Measurements from ENCODE around the gene MAB21L3.

Gene MAB21L3

DNA sequence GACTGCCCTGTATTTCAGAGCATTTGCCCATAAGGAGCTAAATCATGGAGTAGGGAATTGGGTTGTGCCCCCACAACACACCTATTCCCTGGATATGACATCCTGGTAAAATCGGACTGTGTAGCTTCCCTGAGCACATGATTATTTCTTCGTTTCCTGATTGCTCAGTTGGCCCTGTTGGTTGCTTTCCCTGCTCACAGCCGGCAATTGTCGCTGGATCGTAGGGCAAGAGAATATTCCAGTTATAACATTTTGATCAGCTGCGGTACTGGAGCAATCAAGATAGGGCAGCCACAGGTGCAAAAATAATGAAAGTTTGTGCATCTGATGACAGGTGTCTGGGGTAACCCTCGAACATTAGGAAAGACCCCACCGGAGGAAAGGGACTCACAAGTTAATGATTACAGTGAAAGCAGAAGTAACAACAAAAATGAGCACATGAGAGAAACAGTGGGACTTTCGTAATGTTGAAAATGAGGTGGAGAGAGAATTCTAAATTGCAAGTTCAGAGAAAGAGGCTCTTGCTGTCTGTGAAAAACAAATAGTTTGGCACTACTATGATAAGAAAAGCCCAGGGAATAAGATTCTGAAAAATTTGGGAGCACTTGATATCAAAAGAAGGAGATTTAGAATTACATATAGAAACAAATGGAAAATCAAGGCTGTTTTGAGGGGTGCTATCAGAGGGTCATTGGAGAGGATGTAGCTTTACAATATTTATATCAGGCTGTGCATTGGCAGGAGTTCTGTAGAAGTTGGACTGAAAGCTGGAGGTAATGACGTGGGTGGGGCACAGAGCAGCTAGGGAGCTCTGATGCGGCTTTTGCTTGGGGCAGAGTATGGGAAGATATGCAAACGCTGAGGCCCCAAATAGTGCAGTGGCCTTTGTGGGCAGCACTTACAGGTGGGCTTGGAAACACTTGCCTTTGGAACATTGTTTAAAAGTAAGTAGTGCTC, at the start of gene MAB21L3:
Gene MAB21L3 (plus strand): TSS at position 833 of the 957 bp plus-strand sequence. CDS start 1,217 bp downstream, outside the sequence.
- POLR2A ChIA-PET (ENCODE audit: low non-redundant PET): no interaction called here
- TF ChIP-seq, protein P1, sequence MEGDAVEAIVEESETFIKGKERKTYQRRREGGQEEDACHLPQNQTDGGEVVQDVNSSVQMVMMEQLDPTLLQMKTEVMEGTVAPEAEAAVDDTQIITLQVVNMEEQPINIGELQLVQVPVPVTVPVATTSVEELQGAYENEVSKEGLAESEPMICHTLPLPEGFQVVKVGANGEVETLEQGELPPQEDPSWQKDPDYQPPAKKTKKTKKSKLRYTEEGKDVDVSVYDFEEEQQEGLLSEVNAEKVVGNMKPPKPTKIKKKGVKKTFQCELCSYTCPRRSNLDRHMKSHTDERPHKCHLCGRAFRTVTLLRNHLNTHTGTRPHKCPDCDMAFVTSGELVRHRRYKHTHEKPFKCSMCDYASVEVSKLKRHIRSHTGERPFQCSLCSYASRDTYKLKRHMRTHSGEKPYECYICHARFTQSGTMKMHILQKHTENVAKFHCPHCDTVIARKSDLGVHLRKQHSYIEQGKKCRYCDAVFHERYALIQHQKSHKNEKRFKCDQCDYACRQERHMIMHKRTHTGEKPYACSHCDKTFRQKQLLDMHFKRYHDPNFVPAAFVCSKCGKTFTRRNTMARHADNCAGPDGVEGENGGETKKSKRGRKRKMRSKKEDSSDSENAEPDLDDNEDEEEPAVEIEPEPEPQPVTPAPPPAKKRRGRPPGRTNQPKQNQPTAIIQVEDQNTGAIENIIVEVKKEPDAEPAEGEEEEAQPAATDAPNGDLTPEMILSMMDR (conservative IDR thresholded peaks at IDR 0.05; ENCODE audit: low read depth): no peak
- no peak for DNase-seq (ENCODE audit: low spot score)
- CTCF ChIA-PET: interaction anchor here (0.8 to 0.9 kb wide), 2 partner anchors 13 to 28 kb away, joined by 3 to 8 read pairs; no protein-coding TSS in a partner anchor
- H3K27ac ChIP-seq: peak within 1 kb of the TSS; percentile 81

GRCh38 chr1:116062201-116062600, 49.0 kb upstream of the MAB21L3 start:
- TF ChIP-seq, protein P1 (conservative IDR thresholded peaks at IDR 0.05; ENCODE audit: low read depth): no peak
- DNase-seq (ENCODE audit: low spot score): no peak
- CTCF ChIA-PET: no interaction called here
- H3K27ac ChIP-seq: no peak overlapping the region
- POLR2A ChIA-PET (ENCODE audit: low non-redundant PET): no interaction called here

DNA sequence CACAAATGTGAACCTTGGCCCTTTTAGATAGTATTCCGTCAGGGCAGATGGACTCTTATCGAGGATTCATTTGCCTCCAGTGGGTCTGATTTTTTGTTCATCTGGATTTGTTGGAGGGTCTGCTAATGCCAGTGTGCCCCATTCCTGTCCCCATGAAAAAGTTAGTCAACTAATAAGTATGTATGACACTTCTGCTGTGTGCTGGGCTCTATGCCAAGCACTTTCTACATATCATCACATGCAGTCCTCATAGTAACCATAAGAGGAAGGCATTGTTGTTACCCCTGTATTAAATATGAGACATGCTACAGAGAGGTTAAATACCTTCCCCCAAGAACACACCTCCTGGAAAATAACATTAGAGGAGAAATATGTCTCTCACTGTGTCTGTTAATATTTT, 46.6 kb upstream of the MAB21L3 start:
- H3K27ac ChIP-seq: no peak overlapping the region
- CTCF ChIA-PET: no interaction called here
- TF ChIP-seq, protein P1 (conservative IDR thresholded peaks at IDR 0.05; ENCODE audit: low read depth): no peak
- DNase-seq (ENCODE audit: low spot score): no peak
- POLR2A ChIA-PET (ENCODE audit: low non-redundant PET): no interaction called here

DNA sequence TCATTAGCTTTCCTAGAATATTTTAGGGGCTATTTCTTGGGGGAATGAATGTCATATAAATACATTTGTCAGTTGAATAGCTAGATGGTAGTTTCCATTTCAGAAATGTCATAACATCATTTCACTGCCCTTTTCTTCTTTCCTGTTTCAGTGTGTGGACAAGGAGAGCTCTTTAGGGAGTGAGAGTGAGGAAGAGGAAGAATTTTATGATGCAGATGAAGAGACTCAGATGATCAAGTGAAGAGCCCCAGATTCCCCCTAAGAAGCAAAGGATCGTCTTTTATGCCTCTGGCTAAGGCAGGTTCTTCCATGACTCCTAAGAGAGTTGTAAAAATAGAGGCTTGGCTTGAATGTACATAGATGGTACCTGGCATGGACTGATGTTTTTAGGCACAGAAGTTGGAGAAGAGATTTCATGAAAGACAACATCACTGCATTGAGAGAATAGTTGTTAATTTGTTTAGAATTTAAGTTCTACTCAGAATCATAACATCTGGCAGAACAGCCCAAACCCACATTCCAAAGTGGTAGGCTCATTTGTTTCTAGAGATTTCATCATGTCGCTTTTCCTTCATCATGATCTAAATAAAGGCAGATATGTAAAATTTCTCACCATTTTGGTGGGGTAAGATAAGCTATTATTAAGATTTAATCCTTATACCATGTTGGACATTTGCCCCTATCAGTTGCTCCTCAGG, 44.2 kb upstream of the MAB21L3 start:
- peak overlapping the region; percentile 54 for H3K27ac ChIP-seq
- no peak for DNase-seq (ENCODE audit: low spot score)
- ChIA-PET POLR2A (ENCODE audit: low non-redundant PET) (no interaction called here), CTCF (interaction anchor here (0.5 kb wide), 2 partner anchors 134 to 677 kb away, joined by 3 to 6 read pairs; no protein-coding TSS in a partner anchor)
- TF ChIP-seq, protein P1 (conservative IDR thresholded peaks at IDR 0.05; ENCODE audit: low read depth): no peak

GRCh38 chr1:116067566-116067890, 43.7 kb upstream of the MAB21L3 start:
- POLR2A ChIA-PET (ENCODE audit: low non-redundant PET): no interaction called here
- peak overlapping the region; percentile 54 for H3K27ac ChIP-seq

GRCh38 chr1:116075575-116075974, 35.6 kb upstream of the MAB21L3 start:
- CTCF ChIA-PET: no interaction called here
- no peak overlapping the region for H3K27ac ChIP-seq
- POLR2A ChIA-PET (ENCODE audit: low non-redundant PET): no interaction called here
- DNase-seq (ENCODE audit: low spot score): no peak
- TF ChIP-seq, protein P1 (conservative IDR thresholded peaks at IDR 0.05; ENCODE audit: low read depth): no peak

More at GRCh38 chr1:116067566-116067890, 43.7 kb upstream of the MAB21L3 start:
- CTCF ChIA-PET: no interaction called here
- no peak for DNase-seq (ENCODE audit: low spot score)
- TF ChIP-seq, protein P1 (conservative IDR thresholded peaks at IDR 0.05; ENCODE audit: low read depth): no peak
